Endothelial cell of hepatic sinusoid (primary cell): ENCODE results near the gene CFAP299.
"Not testable (repeated sequence)": the region's sequence is repeated elsewhere in the genome, so short reads cannot be mapped to it uniquely, and the experiment has no call there.

Experiments
- in situ Hi-C: cut with HindIII; loops from 2 replicates; pipeline ENCODE4 v1.10.0; 2017; ENCODE audit warnings: low sequenced_read_pairs

CFAP299 gene

DNA sequence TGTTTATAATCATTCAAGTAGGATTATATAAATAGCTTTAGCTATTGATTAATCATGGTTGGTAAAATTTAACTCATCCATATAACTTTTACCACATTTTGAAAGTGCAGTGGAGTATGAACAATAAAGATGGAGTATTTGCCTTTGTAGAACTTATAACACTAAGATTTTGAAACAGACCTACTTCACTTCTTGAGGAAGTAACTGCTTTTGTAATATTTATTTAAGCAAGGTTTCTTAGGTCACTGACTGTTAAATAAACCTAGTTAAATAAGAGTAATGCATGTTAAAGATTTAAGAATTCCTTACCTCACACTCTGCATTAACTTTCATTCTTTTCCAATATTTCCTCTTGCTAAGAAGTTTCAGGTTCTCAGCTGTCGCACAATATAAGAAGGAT, 242.5 kb downstream of the CFAP299 start:
- in situ Hi-C loops = no loop called here

DNA sequence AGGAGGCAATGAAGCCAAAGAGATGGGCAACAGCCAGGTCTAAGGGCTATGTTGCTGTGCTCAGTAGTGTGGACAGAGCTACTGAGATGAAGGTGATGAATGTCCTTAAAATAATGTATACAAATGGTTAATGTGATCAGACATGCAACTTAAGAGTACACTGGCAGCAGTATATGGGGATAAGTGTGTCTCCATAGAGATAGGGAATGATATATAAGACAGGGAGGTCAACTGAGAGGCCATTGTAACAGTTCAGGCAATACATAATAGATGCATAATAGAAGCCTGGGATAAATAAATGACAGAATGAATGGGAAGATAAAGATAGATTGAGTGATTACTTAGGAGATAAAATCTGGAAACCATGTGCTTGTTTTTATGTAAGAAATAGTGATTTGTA, 250.0 kb downstream of the CFAP299 start:
- in situ Hi-C loops = no loop called here

- in situ Hi-C loops = no loop called here
Measured at GRCh38 chr4:80586716-80587115, 251.2 kb downstream of the CFAP299 start.

GRCh38 chr4:80587871-80588385, 252.4 kb downstream of the CFAP299 start:
- in situ Hi-C loops = no loop called here

DNA sequence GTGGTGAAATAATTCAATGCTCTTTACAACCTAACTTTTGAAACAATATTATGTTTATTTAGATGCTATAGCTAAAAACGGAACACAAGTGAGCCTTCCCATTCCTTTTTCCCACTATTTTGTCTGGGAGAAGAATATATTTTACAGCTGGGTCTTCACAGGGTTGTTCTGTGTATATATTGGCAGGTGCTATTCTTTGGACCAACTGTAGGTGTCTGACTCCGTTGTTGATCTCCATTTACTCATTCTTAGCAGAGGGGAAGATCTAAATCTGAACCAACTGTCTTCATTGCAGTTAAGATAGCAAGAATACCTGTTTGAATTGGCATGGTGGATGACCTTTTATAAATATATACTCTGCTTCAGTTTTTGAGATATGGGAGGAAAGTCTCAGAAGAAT, 257.4 kb downstream of the CFAP299 start:
- in situ Hi-C loops = no loop called here

- in situ Hi-C loops = no loop called here
Measured at GRCh38 chr4:80594701-80595100, 259.2 kb downstream of the CFAP299 start.

DNA sequence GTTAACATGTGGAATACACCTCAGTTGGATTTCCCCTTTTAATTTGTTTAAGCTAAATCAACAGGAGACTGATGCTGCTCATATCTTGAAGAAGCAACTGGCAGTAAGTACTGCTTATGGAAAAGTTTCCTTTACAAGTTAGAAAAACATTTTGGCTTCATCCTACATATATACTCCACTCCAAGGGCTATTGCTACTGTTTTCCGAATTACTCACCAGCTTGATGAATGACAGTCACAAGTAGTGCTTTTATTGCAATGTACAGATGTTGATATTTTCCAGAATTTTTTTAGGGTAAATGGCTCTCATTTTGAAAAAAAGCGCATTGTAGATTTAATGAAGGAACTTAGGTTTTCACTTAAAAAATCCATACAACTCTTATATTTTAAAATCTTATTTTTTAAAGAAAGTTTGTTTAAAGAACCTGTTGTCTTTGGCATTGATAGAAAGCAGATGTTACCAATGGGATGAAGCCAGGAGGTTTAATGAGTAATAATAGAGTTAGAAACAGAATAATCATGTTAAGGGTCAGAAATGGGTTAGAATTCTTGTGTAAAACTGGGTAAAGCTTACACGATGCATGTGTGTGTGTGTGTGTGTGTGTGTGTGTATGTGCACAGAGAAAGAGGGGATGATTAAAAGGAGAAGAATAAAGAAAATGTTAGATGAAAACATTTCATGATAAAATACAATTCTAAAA, 272.9 kb downstream of the CFAP299 start:
- in situ Hi-C loops = no loop called here

DNA sequence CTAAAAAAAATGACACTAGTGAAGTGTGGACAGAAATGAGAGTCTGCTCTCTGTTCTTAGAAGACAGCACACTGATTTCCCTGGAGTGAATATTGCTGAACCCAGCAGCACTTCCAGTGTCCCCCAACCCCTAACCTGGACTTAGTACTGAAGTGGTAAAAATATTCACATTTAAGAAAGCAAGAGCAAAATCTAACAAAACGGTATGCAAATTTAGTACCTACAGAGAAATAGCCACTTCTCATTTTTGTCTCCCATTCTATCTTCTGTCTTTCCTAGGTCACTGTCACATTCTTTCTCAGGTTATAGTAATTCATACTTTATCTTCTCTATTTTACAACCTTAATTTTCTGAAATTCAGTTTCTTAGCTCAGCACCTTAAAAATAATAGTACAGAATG, 274.7 kb downstream of the CFAP299 start:
- in situ Hi-C loops = no loop called here

DNA sequence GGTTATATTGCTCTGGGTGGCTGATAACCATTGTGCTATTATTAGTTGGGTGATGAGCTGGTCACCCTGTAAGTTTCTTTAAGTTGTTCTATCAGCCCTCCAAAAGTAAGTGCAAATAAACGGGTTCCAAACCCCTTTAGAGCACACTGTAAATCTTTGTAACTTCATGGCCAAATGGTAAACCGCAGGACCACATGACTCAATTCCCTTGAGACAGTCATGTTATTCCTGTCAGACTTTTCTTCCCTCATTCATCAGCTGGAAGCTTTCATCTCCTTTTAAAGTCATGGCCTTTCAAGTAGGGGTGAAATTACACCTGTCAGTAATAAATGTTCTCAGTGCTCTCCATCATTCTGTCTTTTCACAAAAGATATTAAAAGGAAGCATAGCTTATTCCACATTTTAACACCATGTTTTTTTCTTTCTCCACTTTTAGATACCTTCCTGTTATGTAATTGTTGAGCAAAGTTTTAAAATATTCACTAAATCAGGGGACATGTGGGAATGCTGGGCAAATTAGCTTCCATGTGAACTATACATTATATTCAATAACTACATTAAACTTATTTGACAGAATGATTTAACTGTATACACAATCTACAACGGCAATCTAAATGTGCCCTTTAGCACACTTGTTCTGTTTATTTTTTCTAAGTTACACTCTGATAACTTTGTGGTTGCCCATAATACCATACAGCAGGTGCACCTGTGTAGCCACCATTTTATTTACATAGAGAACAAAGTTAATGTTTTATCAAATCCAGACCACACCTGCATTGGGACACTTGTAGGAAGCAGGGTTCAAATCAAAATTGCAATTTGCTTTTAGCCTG, 275.5 kb downstream of the CFAP299 start:
- in situ Hi-C loops = no loop called here

GRCh38 chr4:80611678-80611979, 276.1 kb downstream of the CFAP299 start:
- in situ Hi-C loops = no loop called here

GRCh38 chr4:80613470-80613869, 277.9 kb downstream of the CFAP299 start:
- in situ Hi-C loops = no loop called here

DNA sequence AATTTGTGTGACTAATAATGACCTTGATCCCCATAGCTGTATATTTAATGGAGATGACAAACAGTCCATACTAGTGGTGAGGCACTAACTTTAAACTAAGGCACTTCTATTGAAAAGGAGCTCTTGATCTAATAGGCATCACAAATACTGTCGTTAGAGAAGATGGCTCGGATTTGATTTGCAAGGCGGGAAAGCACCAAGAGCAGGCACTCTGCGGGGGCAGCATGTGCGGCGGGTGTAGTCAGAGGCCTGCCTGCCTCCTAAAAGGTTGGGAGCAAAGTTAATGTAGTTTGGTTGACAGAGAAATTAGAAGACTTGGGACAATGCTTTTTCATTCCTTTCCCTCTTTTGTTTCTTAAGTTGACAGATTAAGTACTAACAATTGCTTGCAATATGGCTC, 278.8 kb downstream of the CFAP299 start:
- in situ Hi-C loops = no loop called here

- in situ Hi-C loops = no loop called here
Measured at GRCh38 chr4:80615099-80615498, 279.6 kb downstream of the CFAP299 start.

DNA sequence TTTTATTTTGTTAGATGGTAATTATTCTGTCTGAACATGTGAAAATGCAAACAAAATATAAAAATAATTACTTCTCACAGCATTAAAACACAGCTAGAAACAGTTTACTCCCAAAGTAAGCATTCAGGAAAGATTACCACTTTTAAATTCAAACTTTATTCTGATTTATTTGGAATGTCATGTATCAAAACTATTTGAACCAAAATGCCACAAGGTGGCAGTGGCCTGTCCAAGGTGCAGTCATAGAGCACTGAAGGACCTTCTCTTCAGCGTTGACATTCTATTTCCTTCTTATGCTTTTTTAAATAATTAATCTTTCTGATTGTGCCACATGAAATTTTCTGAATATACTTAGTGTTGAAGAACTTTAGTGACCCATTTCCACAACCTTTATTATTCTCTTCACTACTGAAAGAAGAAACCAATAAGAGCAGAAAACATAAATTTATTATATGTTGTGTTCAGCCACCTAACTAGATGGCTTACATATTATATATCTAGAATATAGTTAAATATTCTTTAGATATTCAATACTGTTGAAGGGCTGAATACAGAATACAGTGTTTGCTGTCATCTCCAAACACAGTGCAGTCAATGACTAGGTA, 283.6 kb downstream of the CFAP299 start:
- in situ Hi-C loops = no loop called here

DNA sequence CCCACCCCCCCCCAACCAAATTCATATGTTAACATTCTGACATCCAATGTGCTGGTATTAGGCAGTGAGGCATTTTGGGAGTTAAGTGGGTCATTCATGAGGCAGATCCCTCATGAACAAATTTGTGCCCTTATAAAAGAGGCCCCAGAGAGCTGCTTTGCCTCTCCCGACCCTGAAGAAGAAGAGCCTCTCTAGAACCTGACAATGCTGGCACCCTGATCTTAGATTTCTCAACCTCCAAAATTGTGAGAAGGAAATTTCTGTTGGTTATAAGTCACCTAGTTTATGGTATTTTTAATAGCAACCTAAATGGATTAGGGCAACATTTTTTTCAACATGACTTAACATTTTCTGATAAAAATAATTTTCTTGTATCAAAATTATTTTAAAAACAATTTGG, 296.3 kb downstream of the CFAP299 start:
- in situ Hi-C loops = no loop called here

DNA sequence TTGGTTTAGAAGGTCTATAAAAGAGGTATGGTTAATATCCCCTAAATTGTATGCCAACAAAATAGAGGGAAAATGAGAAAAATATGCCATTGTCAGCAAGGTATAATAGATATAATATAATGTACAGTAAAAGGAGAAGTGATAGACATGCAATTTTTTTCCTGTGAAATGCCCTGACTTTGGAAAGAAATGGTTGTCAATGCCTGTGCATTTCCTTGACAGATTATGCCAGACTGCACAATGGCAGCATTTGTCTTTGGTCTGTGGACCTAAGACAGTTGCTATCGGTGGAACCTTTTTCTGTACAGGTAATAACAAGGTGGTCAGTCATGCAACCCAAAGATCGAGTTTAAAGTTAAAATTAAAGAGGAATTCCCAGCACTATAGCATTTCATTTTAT, 301.7 kb downstream of the CFAP299 start:
- in situ Hi-C loops = no loop called here

- in situ Hi-C loops = no loop called here
Measured at GRCh38 chr4:80646061-80646460, 310.5 kb downstream of the CFAP299 start.

DNA sequence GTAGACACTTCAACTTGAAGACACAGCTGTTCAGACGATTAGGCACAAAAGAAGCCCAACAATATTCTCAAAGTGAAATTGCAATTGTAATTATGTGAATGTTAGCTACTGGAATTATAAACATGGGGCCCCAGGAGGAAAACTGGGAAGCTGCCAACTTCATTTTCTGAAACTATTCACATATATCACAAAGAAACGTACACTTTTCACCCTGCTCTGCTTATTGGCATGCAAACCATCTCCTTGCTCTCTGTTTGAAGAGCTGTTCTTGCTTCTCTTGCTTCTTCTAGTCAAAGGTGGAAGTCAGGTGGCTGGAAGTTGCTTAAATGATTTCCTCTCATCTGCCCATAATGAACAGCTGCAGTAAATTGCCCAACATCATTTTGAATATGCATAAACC, 320.1 kb downstream of the CFAP299 start:
- in situ Hi-C loops = no loop called here

DNA sequence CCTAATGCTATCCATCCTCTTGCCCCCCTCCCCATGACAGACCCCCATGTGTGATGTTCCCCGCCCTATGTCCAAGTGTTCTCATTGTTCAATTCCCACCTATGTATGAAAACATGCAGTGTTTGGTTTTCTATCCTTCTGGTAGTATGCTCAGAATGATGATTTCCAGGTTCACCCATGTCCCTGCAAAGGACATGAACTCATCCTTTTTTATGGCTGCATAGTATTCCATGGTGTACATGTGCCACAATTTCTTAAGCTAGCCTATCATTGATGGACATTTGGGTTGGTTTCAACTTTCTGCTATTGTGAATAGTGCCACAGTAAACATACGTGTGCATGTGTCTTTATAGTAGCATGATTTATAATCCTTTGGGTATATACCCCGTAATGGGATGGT, 334.6 kb downstream of the CFAP299 start:
- in situ Hi-C loops = not testable (repeated sequence)

GRCh38 chr4:80678413-80678812, 342.9 kb downstream of the CFAP299 start:
- in situ Hi-C loops = no loop called here

DNA sequence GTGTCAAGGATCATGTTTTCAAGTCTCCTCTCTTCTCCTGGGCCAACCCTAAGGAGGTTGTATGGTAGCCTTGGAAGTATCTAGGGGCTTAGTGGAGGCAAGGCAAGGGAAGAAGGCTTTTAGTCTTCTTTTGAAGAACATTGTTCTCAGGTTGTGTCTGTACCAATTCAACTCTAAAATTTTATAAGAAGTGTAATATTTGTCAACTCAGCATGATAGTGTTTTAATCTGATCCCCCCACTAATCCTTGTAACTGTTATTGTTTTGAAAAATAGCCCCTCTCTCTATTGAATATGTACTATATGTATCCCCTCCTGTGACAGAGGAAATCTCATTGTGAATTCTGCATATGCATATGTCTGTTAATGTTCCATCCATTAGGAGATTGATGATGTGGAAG, 345.4 kb downstream of the CFAP299 start:
- in situ Hi-C loops = no loop called here

- in situ Hi-C loops = no loop called here
Measured at GRCh38 chr4:80685214-80685613, 349.7 kb downstream of the CFAP299 start.
